Right forelimb (tissue), 1 donor: ENCODE measurements around the gene CASZ1.

Source experiments
- DNase-seq: peaks from one replicate; pipeline ENCODE4 v3.0.0-alpha.2; 2018

CASZ1 gene

GRCh38 chr1:10795276-10796021, 997 bp downstream of the CASZ1 start:
- no peak for DNase-seq

GRCh38 chr1:10794724-10795275, 1.6 kb downstream of the CASZ1 start:
- no peak for DNase-seq

- DNase-seq: no peak
Observed at GRCh38 chr1:10793129-10793651, 3.3 kb downstream of the CASZ1 start.

- no peak for DNase-seq
Observed at GRCh38 chr1:10791105-10791951, 5.1 kb downstream of the CASZ1 start.

GRCh38 chr1:10789803-10790702, 6.4 kb downstream of the CASZ1 start:
- DNase-seq: no peak

- DNase-seq: no peak
Observed at GRCh38 chr1:10789047-10789791, 7.2 kb downstream of the CASZ1 start.

GRCh38 chr1:10788592-10789006, 7.8 kb downstream of the CASZ1 start:
- no peak for DNase-seq

- no peak for DNase-seq
Observed at GRCh38 chr1:10787286-10787685, 9.2 kb downstream of the CASZ1 start.

GRCh38 chr1:10785728-10786638, 10.5 kb downstream of the CASZ1 start:
- DNase-seq: no peak

- DNase-seq: no peak
Observed at GRCh38 chr1:10784998-10785727, 11.3 kb downstream of the CASZ1 start.

GRCh38 chr1:10782491-10783244, 13.8 kb downstream of the CASZ1 start:
- no peak for DNase-seq

GRCh38 chr1:10781137-10781536, 15.3 kb downstream of the CASZ1 start:
- DNase-seq: no peak

GRCh38 chr1:10779841-10780240, 16.6 kb downstream of the CASZ1 start:
- no peak for DNase-seq

- DNase-seq: no peak
Observed at GRCh38 chr1:10779201-10779600, 17.2 kb downstream of the CASZ1 start.

GRCh38 chr1:10778640-10779039, 17.8 kb downstream of the CASZ1 start:
- no peak for DNase-seq

- DNase-seq: no peak
Observed at GRCh38 chr1:10777749-10778574, 18.5 kb downstream of the CASZ1 start.

GRCh38 chr1:10776190-10776905, 20.1 kb downstream of the CASZ1 start:
- no peak for DNase-seq

GRCh38 chr1:10775763-10776162, 20.7 kb downstream of the CASZ1 start:
- no peak for DNase-seq
